IMR-90 (cell line): ENCODE measurements around the gene AQP7. TPM values are rescaled to one million over a fixed set of nuclear protein-coding genes. Genes with fewer than 3 reads are reported as not detected.

ENCODE experiments used
- ATAC-seq: fragments of 200-7000 bp; cut with Tn5 transposase; 2 replicates; pipeline ENCODE4 v1.9.1; 2020; ENCODE audit warnings: low read depth, mild to moderate bottlenecking, moderate library complexity
- BruUV-seq: library from RNA; stranded (reverse); fragments of 400-500 nt; replicated peaks from 2 replicates; lab custom pipeline; 2021; lab: Mats Ljungman, UMichigan
- CTCF ChIA-PET: fragments of 300-600 bp; formaldehyde crosslinking; extraction: SDS; loops from one replicate; lab custom pipeline; 2021; ENCODE audit warnings: antibody characterized with exemption; lab: Yijun Ruan, JAX
- POLR2A ChIA-PET: fragments of 300-600 bp; sonication (Branson Sonifier 250); formaldehyde crosslinking; loops from one replicate; lab custom pipeline; 2022; ENCODE audit warnings: antibody characterized with exemption; ENCODE audit not compliant: unreplicated experiment; lab: Charles Lee
- DNase-seq: peaks from one replicate; pipeline ENCODE4 v3.0.0; 2013
- H2AFZ ChIP-seq: replicated peaks from 2 replicates; pipeline ENCODE3; 2013; ENCODE audit warnings: low read length, mild to moderate bottlenecking; ENCODE audit not compliant: poor library complexity
- H2AK5ac ChIP-seq: 2 replicates; pipeline ENCODE4 v1.6.1; 2013; ENCODE audit warnings: low read depth, low read length, inconsistent platforms
- H2AK9ac ChIP-seq: replicated peaks from 2 replicates; pipeline ENCODE3; 2013; ENCODE audit warnings: mild to moderate bottlenecking, low read depth, low read length, moderate library complexity; ENCODE audit not compliant: poor library complexity
- H2BK120ac ChIP-seq: 2 replicates; pipeline ENCODE4 v1.6.1; 2013; ENCODE audit warnings: low read depth, low read length, inconsistent platforms
- H2BK15ac ChIP-seq: 3 replicates; pipeline ENCODE4 v1.6.1; 2013; ENCODE audit warnings: low read depth, low read length, inconsistent platforms
- H2BK20ac ChIP-seq: 2 replicates; pipeline ENCODE4 v1.6.1; 2013; ENCODE audit warnings: low read depth, mild to moderate bottlenecking, inconsistent platforms, low read length, moderate library complexity
- H2BK5ac ChIP-seq: 2 replicates; pipeline ENCODE4 v1.6.1; 2013; ENCODE audit warnings: mild to moderate bottlenecking, low read depth, low read length, inconsistent platforms; ENCODE audit not compliant: poor library complexity, severe bottlenecking
- H3K14ac ChIP-seq: replicated peaks from 2 replicates; pipeline ENCODE4 v1.6.1; 2013; ENCODE audit warnings: low read depth, low read length, inconsistent platforms
- H3K18ac ChIP-seq: 2 replicates; pipeline ENCODE4 v1.6.1; 2013; ENCODE audit warnings: low read depth, low read length, control low read depth
- H3K23ac ChIP-seq: 2 replicates; pipeline ENCODE4 v1.6.1; 2013; ENCODE audit warnings: low read depth, low read length, inconsistent platforms
- H3K27ac ChIP-seq: 2 replicates; pipeline ENCODE4 v1.5.1; 2013; ENCODE audit warnings: mild to moderate bottlenecking, control low read depth, low read length; ENCODE audit not compliant: insufficient read depth
- H3K27me3 ChIP-seq: 2 replicates; pipeline ENCODE4 v1.6.1; 2013; ENCODE audit warnings: low read length; ENCODE audit not compliant: control insufficient read depth, insufficient read depth
- H3K36me3 ChIP-seq: 2 replicates; pipeline ENCODE4 v1.6.1; 2013; ENCODE audit warnings: low read length, mixed read lengths; ENCODE audit not compliant: control insufficient read depth, insufficient read depth
- H3K4ac ChIP-seq: 2 replicates; pipeline ENCODE4 v1.6.1; 2013; ENCODE audit warnings: low read depth, low read length, inconsistent platforms
- H3K4me1 ChIP-seq: 2 replicates; pipeline ENCODE4 v1.6.1; 2013; ENCODE audit warnings: low read length, mixed read lengths; ENCODE audit not compliant: control insufficient read depth, insufficient read depth
- H3K4me2 ChIP-seq: 2 replicates; pipeline ENCODE4 v1.6.1; 2013; ENCODE audit warnings: low read depth, mild to moderate bottlenecking, control low read depth, low read length, moderate library complexity
- H3K4me3 ChIP-seq: 2 replicates; pipeline ENCODE4 v1.5.1; 2013; ENCODE audit warnings: low read depth, mild to moderate bottlenecking, control low read depth, low read length, moderate library complexity; ENCODE audit not compliant: insufficient read depth
- H3K56ac ChIP-seq: 2 replicates; pipeline ENCODE4 v1.6.1; 2013; ENCODE audit warnings: low read length, inconsistent platforms; ENCODE audit not compliant: insufficient read depth; ENCODE audit errors: extremely low read depth
- H3K79me1 ChIP-seq, 2 experiments: 2 replicates each; pipeline ENCODE4 v1.6.1; 2013; ENCODE audit warnings: low read length in 2 of 2, inconsistent platforms in 1 of 2, low read depth in 1 of 2
- H3K9ac ChIP-seq: 2 replicates; pipeline ENCODE4 v1.6.1; 2013; ENCODE audit warnings: low read depth, low read length, control low read depth
- H3K9me1 ChIP-seq: 2 replicates; pipeline ENCODE4 v1.6.1; 2013; ENCODE audit warnings: low read length, inconsistent platforms; ENCODE audit not compliant: insufficient read depth
- H3K9me3 ChIP-seq: 2 replicates; pipeline ENCODE4 v1.6.1; 2013; ENCODE audit warnings: low read length; ENCODE audit not compliant: control insufficient read depth, insufficient read depth
- H4K20me1 ChIP-seq: 2 replicates; pipeline ENCODE4 v1.6.1; 2013; ENCODE audit warnings: low read length, inconsistent platforms; ENCODE audit not compliant: insufficient read depth
- H4K5ac ChIP-seq: 2 replicates; pipeline ENCODE4 v1.6.1; 2013; ENCODE audit warnings: mild to moderate bottlenecking, low read depth, low read length, control low read depth
- H4K8ac ChIP-seq, 2 experiments: 2 replicates each; pipeline ENCODE4 v1.6.1; 2013; ENCODE audit warnings: low read depth in 2 of 2, low read length in 2 of 2, control low read depth in 1 of 2, inconsistent platforms in 1 of 2
- H4K91ac ChIP-seq: 2 replicates; pipeline ENCODE4 v1.6.1; 2013; ENCODE audit warnings: low read depth, low read length, inconsistent platforms; ENCODE audit not compliant: insufficient read depth
- BHLHE40 ChIP-seq: fragments of 150-350 bp; IDR thresholded peaks from 2 replicates; pipeline ENCODE4 v1.6.1; 2016; ENCODE audit warnings: mild to moderate bottlenecking, low read depth, low read length
- CEBPB ChIP-seq: IDR thresholded peaks from 2 replicates; pipeline ENCODE4 v1.6.1; 2012; ENCODE audit warnings: low read depth, low read length, improper control_type of control experiment
- CHD1 ChIP-seq: IDR thresholded peaks from 2 replicates; pipeline ENCODE4 v1.6.1; 2012; ENCODE audit warnings: low read depth, low read length, improper control_type of control experiment
- FOS ChIP-seq: fragments of 150-350 bp; IDR thresholded peaks from 2 replicates; pipeline ENCODE4 v1.6.1; 2016; ENCODE audit warnings: low read depth, low read length
- MAFK ChIP-seq: IDR thresholded peaks from 2 replicates; pipeline ENCODE4 v1.6.1; 2012; ENCODE audit warnings: low read depth, low read length, improper control_type of control experiment
- MAZ ChIP-seq: IDR thresholded peaks from 2 replicates; pipeline ENCODE4 v1.6.1; 2012; ENCODE audit warnings: low read depth, mild to moderate bottlenecking, low read length, improper control_type of control experiment, moderate library complexity, borderline replicate concordance
- MXI1 ChIP-seq: IDR thresholded peaks from 2 replicates; pipeline ENCODE4 v1.6.1; 2012; ENCODE audit warnings: low read depth, mild to moderate bottlenecking, low read length, moderate library complexity, borderline replicate concordance
- NFE2L2 ChIP-seq: fragments of 150-350 bp; IDR thresholded peaks from 2 replicates; pipeline ENCODE4 v1.6.1; 2016; ENCODE audit warnings: low read depth, mild to moderate bottlenecking, low read length
- POLR2A ChIP-seq: IDR thresholded peaks from 2 replicates; pipeline ENCODE4 v1.6.1; 2012; ENCODE audit warnings: mild to moderate bottlenecking, low read depth, low read length
- RCOR1 ChIP-seq: IDR thresholded peaks from 2 replicates; pipeline ENCODE4 v1.6.1; 2012; ENCODE audit warnings: mild to moderate bottlenecking, low read length, improper control_type of control experiment; ENCODE audit not compliant: insufficient replicate concordance
- RFX5 ChIP-seq: IDR thresholded peaks from 2 replicates; pipeline ENCODE4 v1.8.0; 2012; ENCODE audit warnings: low read depth, mild to moderate bottlenecking, low read length, moderate library complexity
- SMC3 ChIP-seq: fragments of 150-350 bp; IDR thresholded peaks from 2 replicates; pipeline ENCODE4 v1.6.1; 2016; ENCODE audit warnings: low read depth, mild to moderate bottlenecking, antibody characterized with exemption, low read length, moderate library complexity
- WGBS, 2 experiments: methylation state at CpG; one replicate each; pipeline versions ENCODE4 v1.1.5 to v1.1.7; 2013; ENCODE audit warnings: missing lambda C conversion rate in 2 of 2; ENCODE audit not compliant: insufficient read length in 1 of 2; ENCODE audit errors: extremely low coverage in 2 of 2; 5-methylcytosine and 5-hydroxymethylcytosine counted together
- dilution Hi-C: fragments of 300-500 bp; cut with HindIII; formaldehyde crosslinking; loops from one replicate; pipeline ENCODE4 v1.14.3; 2018; ENCODE audit warnings: low sequenced_read_pairs; ENCODE audit not compliant: unreplicated experiment
- in situ Hi-C: fragments of 300-500 bp; cut with MboI; formaldehyde crosslinking; loops from 3 replicates; pipeline ENCODE4 v1.14.3; 2019; ENCODE audit warnings: low sequenced_read_pairs, inconsistent platforms, mixed read lengths
- intact Hi-C: fragments of 100-400 bp; cut with micrococcal nuclease; formaldehyde crosslinking; loops from 2 replicates; pipeline ENCODE4 v1.10.0; 2022
- polyA plus RNA-seq, 3 experiments: library from polyadenylated mRNA; depleted of rRNA; stranded (reverse); fragments of >200 nt; gene quantifications; 2 replicates each; pipeline ENCODE4 v1.2.3, GENCODE V29; 2012; ENCODE audit warnings: low replicate concordance in 1 of 3
- total RNA-seq: library from RNA; depleted of rRNA; stranded (reverse); fragments of >200 nt; gene quantifications from 2 replicates; pipeline ENCODE4 v1.2.3, GENCODE V29; 2012
- TF ChIP-seq, protein P1 (sequence below): fragments of 150-350 bp; IDR thresholded peaks from 2 replicates; pipeline ENCODE4 v1.6.1; 2017; ENCODE audit warnings: mild to moderate bottlenecking, antibody characterized with exemption, low read length, low read depth
- TF ChIP-seq, protein P2 (sequence below): conservative IDR thresholded peaks from 2 replicates; pipeline ENCODE4 v1.5.1; 2012; ENCODE audit warnings: mild to moderate bottlenecking, low read depth, low read length, improper control_type of control experiment
- TF ChIP-seq, protein P3 (sequence below): fragments of 150-350 bp; IDR thresholded peaks from 2 replicates; pipeline ENCODE4 v1.6.1; 2016; ENCODE audit warnings: low read depth, mild to moderate bottlenecking, low read length, moderate library complexity, borderline replicate concordance

AQP7 gene
- total and polyA plus RNA-seq, 2 of the 4 experiments (the other 2 are of a cell fraction) = 0.07 TPM; not detected in 1

DNA sequence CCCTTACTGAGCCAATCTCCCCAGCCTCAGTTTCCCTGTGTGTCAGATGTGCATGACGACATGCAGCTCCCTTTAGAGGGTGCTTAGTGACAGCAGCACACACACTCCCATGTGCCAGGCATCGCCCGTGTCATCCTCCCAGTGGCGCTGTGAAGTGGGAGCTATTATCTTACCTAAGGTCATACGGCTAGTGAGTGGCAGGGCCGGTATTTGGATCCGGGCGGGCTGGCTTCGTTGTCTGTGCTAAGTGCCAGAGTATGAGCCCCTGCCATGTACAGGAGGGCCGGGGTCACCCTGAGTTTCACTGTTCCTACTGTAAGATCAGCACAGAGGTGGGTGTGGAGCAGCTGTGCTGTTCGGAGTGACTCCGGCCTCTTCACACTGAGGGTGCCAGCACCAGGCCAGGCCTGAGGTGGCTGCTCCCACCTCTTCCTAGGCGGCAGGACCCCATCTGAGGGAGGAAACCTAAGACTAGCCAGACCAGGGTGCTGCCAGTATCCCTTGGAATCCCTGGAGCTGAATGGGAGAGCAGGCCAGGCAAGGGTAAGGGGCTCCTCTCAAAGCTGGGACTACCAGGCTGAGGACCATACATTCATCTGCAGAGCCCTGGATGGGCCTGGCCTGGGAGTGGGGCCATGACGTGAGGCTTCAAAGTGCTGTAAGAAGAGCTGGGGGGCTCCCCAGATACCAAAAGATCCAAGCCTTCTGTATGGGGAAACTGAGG lies 22.5 kb downstream of the AQP7 start:
- Histone ChIP-seq H2AK5ac (0 out of 2 replicates have a peak overlapping the region, but pooled peaks have one; percentile 9), H3K4me3 (no peak overlapping the region), H3K14ac (no peak overlapping the region), H3K4me2 (no peak overlapping the region), H3K27ac (no peak overlapping the region), H3K4me1 (0 out of 2 replicates have a peak, but pooled peaks cover 2% of the 10 kb centered on the region), H2AFZ (no peak overlapping the region), H3K27me3 (no peaks in the 10 kb centered on the region), H4K5ac (no peak overlapping the region), H2BK120ac (no peak overlapping the region), H3K79me1 (no peaks in the 10 kb centered on the region), H2BK20ac (no peak overlapping the region), H4K8ac (no peak overlapping the region), H3K9me3 (no peaks in the 10 kb centered on the region), H3K9ac (no peak overlapping the region), H2BK15ac (no peak overlapping the region), H3K23ac (no peak overlapping the region), H3K36me3 (no peaks in the 10 kb centered on the region), H4K20me1 (no peaks in the 10 kb centered on the region), H4K91ac (peak overlapping the region; percentile 21; the same call in 1 of the 2 replicates), H2BK5ac (no peak overlapping the region), H3K9me1 (no peaks in the 10 kb centered on the region), H3K4ac (no peak overlapping the region; the same call in 1 of the 2 replicates), H3K18ac (no peak overlapping the region), H3K56ac (no peak overlapping the region), H2AK9ac (no peak overlapping the region)
- ATAC-seq (no peak), DNase-seq (no peak)
- dilution Hi-C loops (no loop called here), intact Hi-C loops (no loop called here), in situ Hi-C loops (no loop called here)
- CTCF ChIA-PET = no interaction called here
- no CpG with 5 or more reads among the region's 14 CpGs for WGBS, 2 experiments
- TF ChIP-seq, protein P1, sequence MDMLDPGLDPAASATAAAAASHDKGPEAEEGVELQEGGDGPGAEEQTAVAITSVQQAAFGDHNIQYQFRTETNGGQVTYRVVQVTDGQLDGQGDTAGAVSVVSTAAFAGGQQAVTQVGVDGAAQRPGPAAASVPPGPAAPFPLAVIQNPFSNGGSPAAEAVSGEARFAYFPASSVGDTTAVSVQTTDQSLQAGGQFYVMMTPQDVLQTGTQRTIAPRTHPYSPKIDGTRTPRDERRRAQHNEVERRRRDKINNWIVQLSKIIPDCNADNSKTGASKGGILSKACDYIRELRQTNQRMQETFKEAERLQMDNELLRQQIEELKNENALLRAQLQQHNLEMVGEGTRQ = no peak
- no peak for TF ChIP-seq FOS
- no peak for TF ChIP-seq BHLHE40
- TF ChIP-seq RFX5 = no peak
- no peak for TF ChIP-seq CEBPB
- no peak for TF ChIP-seq MXI1
- no peak for TF ChIP-seq RCOR1
- no peak for TF ChIP-seq NFE2L2
- no peak for TF ChIP-seq SMC3
- TF ChIP-seq MAFK = no peak
- TF ChIP-seq, protein P2, sequence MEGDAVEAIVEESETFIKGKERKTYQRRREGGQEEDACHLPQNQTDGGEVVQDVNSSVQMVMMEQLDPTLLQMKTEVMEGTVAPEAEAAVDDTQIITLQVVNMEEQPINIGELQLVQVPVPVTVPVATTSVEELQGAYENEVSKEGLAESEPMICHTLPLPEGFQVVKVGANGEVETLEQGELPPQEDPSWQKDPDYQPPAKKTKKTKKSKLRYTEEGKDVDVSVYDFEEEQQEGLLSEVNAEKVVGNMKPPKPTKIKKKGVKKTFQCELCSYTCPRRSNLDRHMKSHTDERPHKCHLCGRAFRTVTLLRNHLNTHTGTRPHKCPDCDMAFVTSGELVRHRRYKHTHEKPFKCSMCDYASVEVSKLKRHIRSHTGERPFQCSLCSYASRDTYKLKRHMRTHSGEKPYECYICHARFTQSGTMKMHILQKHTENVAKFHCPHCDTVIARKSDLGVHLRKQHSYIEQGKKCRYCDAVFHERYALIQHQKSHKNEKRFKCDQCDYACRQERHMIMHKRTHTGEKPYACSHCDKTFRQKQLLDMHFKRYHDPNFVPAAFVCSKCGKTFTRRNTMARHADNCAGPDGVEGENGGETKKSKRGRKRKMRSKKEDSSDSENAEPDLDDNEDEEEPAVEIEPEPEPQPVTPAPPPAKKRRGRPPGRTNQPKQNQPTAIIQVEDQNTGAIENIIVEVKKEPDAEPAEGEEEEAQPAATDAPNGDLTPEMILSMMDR = no peak
- no peak for TF ChIP-seq POLR2A
- TF ChIP-seq, protein P3, sequence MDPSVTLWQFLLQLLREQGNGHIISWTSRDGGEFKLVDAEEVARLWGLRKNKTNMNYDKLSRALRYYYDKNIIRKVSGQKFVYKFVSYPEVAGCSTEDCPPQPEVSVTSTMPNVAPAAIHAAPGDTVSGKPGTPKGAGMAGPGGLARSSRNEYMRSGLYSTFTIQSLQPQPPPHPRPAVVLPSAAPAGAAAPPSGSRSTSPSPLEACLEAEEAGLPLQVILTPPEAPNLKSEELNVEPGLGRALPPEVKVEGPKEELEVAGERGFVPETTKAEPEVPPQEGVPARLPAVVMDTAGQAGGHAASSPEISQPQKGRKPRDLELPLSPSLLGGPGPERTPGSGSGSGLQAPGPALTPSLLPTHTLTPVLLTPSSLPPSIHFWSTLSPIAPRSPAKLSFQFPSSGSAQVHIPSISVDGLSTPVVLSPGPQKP = no peak
- TF ChIP-seq CHD1 = no peak
- no peak for TF ChIP-seq MAZ
- no TSS peak for BruUV-seq
- POLR2A ChIA-PET = no interaction called here
